HepG2 (cell line): ENCODE results near the gene CKLF. TPM values are rescaled to one million over a fixed set of nuclear protein-coding genes. Genes with fewer than 3 reads are reported as not detected.

Experiments used
- ATF7 ChIP-seq, 2 experiments: fragments of 450-650 bp in 1 of 2; sonication (generic) in 1 of 2; formaldehyde crosslinking in 1 of 2; IDR thresholded peaks; 2 replicates each; pipeline versions ENCODE4 v1.4.0 to v1.6.1; 2016 to 2020; ENCODE audit warnings: antibody characterized with exemption in 1 of 2, mild to moderate bottlenecking in 1 of 2, missing genetic modification reagents in 1 of 2
- FOXA1 ChIP-seq, 2 experiments: fragments of 450-650 bp in 1 of 2; sonication (generic) in 1 of 2; formaldehyde crosslinking in 1 of 2; IDR thresholded peaks; 2 replicates each; pipeline versions ENCODE4 v1.4.0 to v1.6.1; 2016 to 2020; ENCODE audit warnings: missing genetic modification reagents in 1 of 2
- GLI4 ChIP-seq: sonication (generic); formaldehyde crosslinking; IDR thresholded peaks from 2 replicates; pipeline ENCODE4 v1.5.1; 2020; ENCODE audit warnings: missing genetic modification reagents, mild to moderate bottlenecking, moderate library complexity, borderline replicate concordance
- GRHL1 ChIP-seq: sonication (generic); formaldehyde crosslinking; conservative IDR thresholded peaks from 2 replicates; pipeline ENCODE4 v1.8.0; 2022; ENCODE audit warnings: missing genetic modification reagents
- MBD4 ChIP-seq: IDR thresholded peaks from 2 replicates; pipeline ENCODE4 v1.6.1; 2012; ENCODE audit warnings: low read length, inconsistent platforms, borderline replicate concordance
- PPARG ChIP-seq: conservative IDR thresholded peaks from 2 replicates; pipeline ENCODE4 v1.6.1; 2016; ENCODE audit warnings: missing biosample characterization, missing genetic modification reagents
- RARG ChIP-seq: sonication (generic); formaldehyde crosslinking; IDR thresholded peaks from 2 replicates; pipeline ENCODE4 v1.4.0; 2020; ENCODE audit warnings: low read depth, mild to moderate bottlenecking, missing genetic modification reagents
- RCOR2 ChIP-seq: IDR thresholded peaks from 2 replicates; pipeline ENCODE4 v1.6.1; 2016; ENCODE audit warnings: missing biosample characterization, missing genetic modification reagents
- RNF2 ChIP-seq: fragments of 450-650 bp; conservative IDR thresholded peaks from 2 replicates; pipeline ENCODE4 v1.6.1; 2016; ENCODE audit warnings: low read depth
- STAT5B ChIP-seq: sonication (generic); formaldehyde crosslinking; IDR thresholded peaks from 2 replicates; pipeline ENCODE4 v1.4.0; 2020; ENCODE audit warnings: missing genetic modification reagents
- TCF7L2 ChIP-seq: IDR thresholded peaks from 2 replicates; pipeline ENCODE4 v1.6.1; 2011; ENCODE audit warnings: mild to moderate bottlenecking, low read depth, low read length, moderate library complexity
- ZBTB40 ChIP-seq, 2 experiments: fragments of 450-650 bp in 1 of 2; sonication (generic) in 1 of 2; formaldehyde crosslinking in 1 of 2; IDR thresholded peaks; 2 replicates each; pipeline versions ENCODE4 v1.6.1 to v1.8.0; 2016 to 2022; ENCODE audit warnings: antibody characterized with exemption in 1 of 2, mild to moderate bottlenecking in 1 of 2, missing genetic modification reagents in 1 of 2
- ZFP36L2 ChIP-seq: sonication (generic); formaldehyde crosslinking; IDR thresholded peaks from 2 replicates; pipeline ENCODE4 v1.4.0; 2020; ENCODE audit warnings: missing genetic modification reagents
- ZIK1 ChIP-seq: sonication (generic); formaldehyde crosslinking; IDR thresholded peaks from 2 replicates; pipeline ENCODE4 v1.5.0; 2020; ENCODE audit warnings: mild to moderate bottlenecking, low read depth, missing genetic modification reagents, borderline replicate concordance
- ZNF292 ChIP-seq: sonication (generic); formaldehyde crosslinking; IDR thresholded peaks from 2 replicates; pipeline ENCODE4 v1.8.1; 2022; ENCODE audit warnings: mild to moderate bottlenecking, low read depth, missing genetic modification reagents, borderline replicate concordance
- ZNF691 ChIP-seq: sonication (generic); formaldehyde crosslinking; IDR thresholded peaks from 2 replicates; pipeline ENCODE4 v1.4.0; 2020; ENCODE audit warnings: missing genetic modification reagents, low read depth, mild to moderate bottlenecking, borderline replicate concordance
- ZNF788 ChIP-seq: sonication (generic); formaldehyde crosslinking; IDR thresholded peaks from 2 replicates; pipeline ENCODE4 v1.5.0; 2020; ENCODE audit warnings: mild to moderate bottlenecking, missing genetic modification reagents, borderline replicate concordance
- polyA plus RNA-seq, 8 experiments: library from polyadenylated mRNA; depleted of rRNA in 3 of 8; stranded (reverse) in 7 of 8; unstranded in 1 of 8; fragments of >200 nt; fragmentation: Illumina TruSeq in 4 of 8; extraction: Trizol in 4 of 8; gene quantifications; 2 replicates each; pipeline versions ENCODE4 v1.2.1 to v1.2.3, GENCODE V29; 2011 to 2016; ENCODE audit warnings: low read depth in 4 of 8, missing spikeins in 1 of 8, mixed read lengths in 1 of 8; ENCODE audit not compliant: insufficient read depth in 1 of 8
- total RNA-seq, 5 experiments: library from RNA; depleted of rRNA; stranded (reverse); fragments of >200 nt; fragmentation: Illumina TruSeq; extraction: Trizol; gene quantifications; 2 replicates each; pipeline ENCODE4 v1.2.3, GENCODE V29; 2016; ENCODE audit warnings: low read depth in 1 of 5

The CKLF gene
- total and polyA plus RNA-seq, 2 of the 13 experiments (the other 11 are each of a cell fraction or from before 2014, with no cell fraction given) = 120 to 167 TPM

GRCh38 chr16:66513111-66513723 is 39.2 kb upstream of the CKLF start (continued):
- no peak for TF ChIP-seq ZNF292 (CRISPR knock-in tag)
- TF ChIP-seq GLI4 = no peak
- no peak for TF ChIP-seq STAT5B (CRISPR knock-in tag)
- no peak for TF ChIP-seq ZNF788 (CRISPR knock-in tag)
- TF ChIP-seq FOXA1 (IDR thresholded peaks at IDR 0.05) = no peak
- TF ChIP-seq FOXA1 (CRISPR knock-in tag; IDR thresholded peaks at IDR 0.05) = peak; percentile 92
- no peak for TF ChIP-seq TCF7L2
- TF ChIP-seq ATF7 (IDR thresholded peaks at IDR 0.05) = no peak
- no peak for TF ChIP-seq ATF7 (CRISPR knock-in tag; IDR thresholded peaks at IDR 0.05)
- no peak for TF ChIP-seq ZBTB40 (IDR thresholded peaks at IDR 0.05)
- TF ChIP-seq ZBTB40 (CRISPR knock-in tag; IDR thresholded peaks at IDR 0.05) = no peak
- no peak for TF ChIP-seq ZNF691 (CRISPR knock-in tag)
- peak; percentile 66; the same call in 1 of the 2 replicates for TF ChIP-seq RCOR2 (CRISPR knock-in tag)
- no peak for TF ChIP-seq ZIK1 (CRISPR knock-in tag)
- no peak; the same call in 1 of the 2 replicates for TF ChIP-seq ZFP36L2 (CRISPR knock-in tag)
- TF ChIP-seq GRHL1 = no peak
- no peak for TF ChIP-seq RNF2
- TF ChIP-seq MBD4 = no peak
- TF ChIP-seq RARG (CRISPR knock-in tag) = no peak
- TF ChIP-seq PPARG (CRISPR knock-in tag) = 0 out of 2 replicates have a peak, but pooled peaks have one; percentile 45
